OCI-LY7 (cell line): ENCODE data around the gene NINJ1.

Experiments
- EZH2phosphoT487 ChIP-seq: fragments of 200-600 bp; sonication (generic); IDR thresholded peaks from 2 replicates; pipeline ENCODE4 v1.6.1; 2018; ENCODE audit warnings: low read depth, borderline replicate concordance, mild to moderate bottlenecking, mixed run types, antibody characterized with exemption, low read length, moderate library complexity, mixed read lengths
- TF ChIP-seq, protein P1 (sequence below): fragments of 200-600 bp; sonication (generic); conservative IDR thresholded peaks from 2 replicates; pipeline ENCODE4 v1.5.1; 2014; ENCODE audit warnings: mild to moderate bottlenecking, antibody characterized with exemption, low read length, moderate library complexity, mixed read lengths

DNA sequence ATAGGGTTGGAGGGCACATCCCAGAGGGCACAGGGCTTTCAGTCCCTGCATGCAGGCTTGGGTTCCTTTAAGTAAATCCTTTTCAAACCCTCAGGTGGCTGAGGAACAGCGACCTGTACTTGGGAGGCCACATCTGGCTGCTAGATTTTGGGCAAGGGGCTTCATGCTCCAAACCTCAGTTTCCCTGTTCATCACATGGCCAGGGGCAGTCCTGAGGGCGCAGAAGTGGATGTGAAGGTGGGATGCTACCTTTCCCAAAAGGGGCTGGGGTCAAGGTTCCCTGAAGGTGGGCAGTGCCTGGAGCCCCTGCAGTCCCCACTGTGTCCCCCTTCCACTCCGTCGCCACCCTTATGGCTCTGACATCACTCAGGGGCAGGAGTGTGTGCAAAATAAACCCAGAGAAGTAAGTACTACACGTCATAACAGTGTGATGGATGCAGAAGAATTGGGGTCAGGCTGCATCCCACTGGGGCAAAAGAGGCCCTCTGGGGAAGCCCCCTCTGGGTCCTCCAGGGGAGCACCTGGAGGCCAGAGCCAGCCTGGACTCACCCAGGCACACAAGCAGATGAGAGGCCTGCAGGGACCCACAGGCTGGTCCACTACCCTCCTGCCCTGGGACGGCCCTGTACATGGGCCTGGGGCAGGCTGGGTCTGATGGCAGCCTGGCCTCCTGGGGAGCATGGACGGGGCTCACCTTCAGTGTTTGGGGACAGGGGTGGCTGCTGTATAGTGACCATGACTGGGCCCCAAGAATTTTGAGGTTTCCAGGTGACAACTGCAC lies 40.0 kb downstream of the NINJ1 start:
- TF ChIP-seq, protein P1, sequence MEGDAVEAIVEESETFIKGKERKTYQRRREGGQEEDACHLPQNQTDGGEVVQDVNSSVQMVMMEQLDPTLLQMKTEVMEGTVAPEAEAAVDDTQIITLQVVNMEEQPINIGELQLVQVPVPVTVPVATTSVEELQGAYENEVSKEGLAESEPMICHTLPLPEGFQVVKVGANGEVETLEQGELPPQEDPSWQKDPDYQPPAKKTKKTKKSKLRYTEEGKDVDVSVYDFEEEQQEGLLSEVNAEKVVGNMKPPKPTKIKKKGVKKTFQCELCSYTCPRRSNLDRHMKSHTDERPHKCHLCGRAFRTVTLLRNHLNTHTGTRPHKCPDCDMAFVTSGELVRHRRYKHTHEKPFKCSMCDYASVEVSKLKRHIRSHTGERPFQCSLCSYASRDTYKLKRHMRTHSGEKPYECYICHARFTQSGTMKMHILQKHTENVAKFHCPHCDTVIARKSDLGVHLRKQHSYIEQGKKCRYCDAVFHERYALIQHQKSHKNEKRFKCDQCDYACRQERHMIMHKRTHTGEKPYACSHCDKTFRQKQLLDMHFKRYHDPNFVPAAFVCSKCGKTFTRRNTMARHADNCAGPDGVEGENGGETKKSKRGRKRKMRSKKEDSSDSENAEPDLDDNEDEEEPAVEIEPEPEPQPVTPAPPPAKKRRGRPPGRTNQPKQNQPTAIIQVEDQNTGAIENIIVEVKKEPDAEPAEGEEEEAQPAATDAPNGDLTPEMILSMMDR: no peak
- no peak for TF ChIP-seq EZH2phosphoT487
